ENCODE measurements around the gene IFT57. TPM values are rescaled to one million over a fixed set of nuclear protein-coding genes. Genes with fewer than 3 reads are reported as not detected.

Gene IFT57
- total and polyA plus RNA-seq, 9 of the 15 experiments (the other 6 are each of a cell fraction or from before 2014, with no cell fraction given): 1.5 to 20.1 (median 9.9) TPM

DNA sequence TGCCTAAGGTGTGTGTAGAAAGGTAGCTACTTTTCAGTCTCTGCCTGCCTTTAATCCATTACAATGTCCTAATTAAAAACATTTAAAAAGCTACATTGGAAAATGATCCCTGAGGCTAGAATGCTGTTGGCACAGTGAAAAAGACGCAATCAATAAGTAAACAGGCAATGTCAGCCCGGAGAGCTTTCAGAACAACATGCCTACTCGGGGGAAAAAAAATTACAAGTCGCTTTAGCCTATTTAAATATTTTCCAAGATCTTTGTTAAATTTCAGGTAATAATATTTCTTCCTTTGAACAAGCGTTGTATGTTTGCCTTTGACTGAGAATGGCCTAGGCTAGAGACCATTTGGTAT, 84.8 kb downstream of the IFT57 start (continued):
- no peak for TF ChIP-seq CEBPZ (IDR thresholded peaks at IDR 0.05; ENCODE audit: borderline replicate concordance, low read depth, low read length)
- no peak for TF ChIP-seq FOXM1 (IDR thresholded peaks at IDR 0.05; ENCODE audit: low read depth)
- TF ChIP-seq FOXM1 (CRISPR knock-in tag; IDR thresholded peaks at IDR 0.05; ENCODE audit: low read depth): no peak
- TF ChIP-seq BRD9 (IDR thresholded peaks at IDR 0.05; ENCODE audit: low read depth, partially characterized antibody): no peak
- no peak for TF ChIP-seq DACH1 (IDR thresholded peaks at IDR 0.05; ENCODE audit: partially characterized antibody)
- TF ChIP-seq, protein P1, sequence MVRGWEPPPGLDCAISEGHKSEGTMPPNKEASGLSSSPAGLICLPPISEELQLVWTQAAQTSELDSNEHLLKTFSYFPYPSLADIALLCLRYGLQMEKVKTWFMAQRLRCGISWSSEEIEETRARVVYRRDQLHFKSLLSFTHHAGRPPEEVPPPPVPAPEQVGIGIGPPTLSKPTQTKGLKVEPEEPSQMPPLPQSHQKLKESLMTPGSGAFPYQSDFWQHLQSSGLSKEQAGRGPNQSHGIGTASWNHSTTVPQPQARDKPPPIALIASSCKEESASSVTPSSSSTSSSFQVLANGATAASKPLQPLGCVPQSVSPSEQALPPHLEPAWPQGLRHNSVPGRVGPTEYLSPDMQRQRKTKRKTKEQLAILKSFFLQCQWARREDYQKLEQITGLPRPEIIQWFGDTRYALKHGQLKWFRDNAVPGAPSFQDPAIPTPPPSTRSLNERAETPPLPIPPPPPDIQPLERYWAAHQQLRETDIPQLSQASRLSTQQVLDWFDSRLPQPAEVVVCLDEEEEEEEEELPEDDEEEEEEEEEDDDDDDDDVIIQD (CRISPR knock-in tag; IDR thresholded peaks at IDR 0.05): no peak
- TF ChIP-seq ZNF707 (CRISPR knock-in tag; conservative IDR thresholded peaks at IDR 0.05): no peak
- TF ChIP-seq FOXJ2 (tag; IDR thresholded peaks at IDR 0.05): no peak
